CD14-positive monocyte (primary cell): ENCODE measurements around the gene UVSSA. TPM values are rescaled to one million over a fixed set of nuclear protein-coding genes. Genes with fewer than 3 reads are reported as not detected.

Source experiments
- DNase-seq, 3 donors: peaks; one replicate each; pipeline ENCODE4 v3.0.0-alpha.2; 2011 to 2022
- H2AFZ ChIP-seq: 2 replicates; pipeline ENCODE4 v1.6.0; 2012; ENCODE audit warnings: mild to moderate bottlenecking, low read depth, low read length, inconsistent platforms; ENCODE audit not compliant: insufficient read depth, poor library complexity, severe bottlenecking
- H3K27ac ChIP-seq, 2 donors: 1 replicate in 1 of 2; 2 replicates in 1 of 2; pipeline ENCODE4 v1.5.1; 2012 to 2013; ENCODE audit warnings: low read length in 2 of 2, control low read depth in 1 of 2, inconsistent platforms in 1 of 2, low read depth in 1 of 2, mild to moderate bottlenecking in 1 of 2
- H3K27me3 ChIP-seq, 2 donors: one replicate each; pipeline versions ENCODE4 v1.6.0 to v1.6.1; 2011 to 2013; ENCODE audit warnings: low read length in 2 of 2; ENCODE audit not compliant: control insufficient read depth in 2 of 2, insufficient read depth in 2 of 2
- H3K36me3 ChIP-seq, 2 donors: replicated peaks in 1 of 2; 1 replicate in 1 of 2; 2 replicates in 1 of 2; pipeline versions ENCODE4 v1.5.1 to v1.6.1; 2012 to 2013; ENCODE audit warnings: low read length in 2 of 2, control low read depth in 1 of 2, inconsistent platforms in 1 of 2, mild to moderate bottlenecking in 1 of 2; ENCODE audit not compliant: insufficient read depth in 2 of 2, control insufficient read depth in 1 of 2
- H3K4me1 ChIP-seq, 2 donors: 1 replicate in 1 of 2; 2 replicates in 1 of 2; pipeline versions ENCODE4 v1.5.1 to v1.6.1; 2012 to 2013; ENCODE audit warnings: low read length in 2 of 2, control low read depth in 1 of 2, inconsistent platforms in 1 of 2, mild to moderate bottlenecking in 1 of 2, moderate library complexity in 1 of 2; ENCODE audit not compliant: insufficient read depth in 2 of 2, control insufficient read depth in 1 of 2
- H3K4me2 ChIP-seq: replicated peaks from 2 replicates; pipeline ENCODE3; 2012; ENCODE audit warnings: low read length, moderate library complexity, mild to moderate bottlenecking; ENCODE audit not compliant: poor library complexity, severe bottlenecking; ENCODE audit errors: extremely low read depth
- H3K4me3 ChIP-seq, 3 experiments: fragments of 200-600 bp in 1 of 3; sonication (generic) in 1 of 3; replicated peaks in 1 of 3; 1 replicate in 2 of 3; 2 replicates in 1 of 3; pipeline ENCODE4 v1.5.1; 2011 to 2013; ENCODE audit warnings: low read length in 3 of 3, mild to moderate bottlenecking in 3 of 3, control low read depth in 2 of 3, low read depth in 2 of 3, inconsistent platforms in 1 of 3, moderate library complexity in 1 of 3
- H3K79me2 ChIP-seq: 2 replicates; pipeline ENCODE4 v1.6.0; 2012; ENCODE audit warnings: mild to moderate bottlenecking, control low read depth, inconsistent platforms, low read length, moderate library complexity; ENCODE audit not compliant: insufficient read depth
- H3K9ac ChIP-seq: 2 replicates; pipeline ENCODE4 v1.6.0; 2017; ENCODE audit warnings: low read length, mild to moderate bottlenecking; ENCODE audit not compliant: insufficient read depth, poor library complexity, severe bottlenecking
- H3K9me3 ChIP-seq, 2 donors: replicated peaks in 1 of 2; 1 replicate in 1 of 2; 2 replicates in 1 of 2; pipeline versions ENCODE4 v1.5.1 to v1.6.1; 2012 to 2013; ENCODE audit warnings: low read length in 2 of 2, control low read depth in 1 of 2; ENCODE audit not compliant: control insufficient read depth in 1 of 2, insufficient read depth in 1 of 2
- H4K20me1 ChIP-seq: 2 replicates; pipeline ENCODE4 v1.6.0; 2012; ENCODE audit warnings: mild to moderate bottlenecking, low read length, control low read depth, moderate library complexity; ENCODE audit not compliant: insufficient read depth
- H3K27ac Mint-ChIP-seq, 7 donors: one replicate each; pipeline ENCODE4 v1.8.0; 2020; ENCODE audit warnings: mild to moderate bottlenecking in 7 of 7, mixed read lengths in 7 of 7, moderate library complexity in 6 of 7, inconsistent platforms in 2 of 7
- H3K27me3 Mint-ChIP-seq, 3 donors: one replicate each; pipeline ENCODE4 v1.8.0; 2021 to 2022; ENCODE audit warnings: low read depth in 3 of 3, mild to moderate bottlenecking in 3 of 3, mixed read lengths in 3 of 3, moderate library complexity in 3 of 3, inconsistent platforms in 1 of 3
- H3K36me3 Mint-ChIP-seq, 2 donors: one replicate each; pipeline ENCODE4 v1.8.0; 2020; ENCODE audit warnings: mixed read lengths in 2 of 2, inconsistent platforms in 1 of 2, mild to moderate bottlenecking in 1 of 2
- H3K4me1 Mint-ChIP-seq: one replicate; pipeline ENCODE4 v1.8.0; 2020; ENCODE audit warnings: mild to moderate bottlenecking, mixed read lengths
- H3K4me3 Mint-ChIP-seq, 2 donors: one replicate each; pipeline ENCODE4 v1.8.0; 2020; ENCODE audit warnings: mild to moderate bottlenecking in 2 of 2, mixed read lengths in 2 of 2, moderate library complexity in 1 of 2
- H3K9me3 Mint-ChIP-seq, 7 donors: one replicate each; pipeline ENCODE4 v1.8.0; 2020 to 2022; ENCODE audit warnings: mixed read lengths in 7 of 7, mild to moderate bottlenecking in 6 of 7, moderate library complexity in 6 of 7, inconsistent platforms in 2 of 7
- WGBS: methylation state at CpG from one replicate; pipeline ENCODE4 v1.1.5; 2013; ENCODE audit warnings: missing lambda C conversion rate; ENCODE audit not compliant: insufficient coverage; 5-methylcytosine and 5-hydroxymethylcytosine counted together
- intact Hi-C, 2 donors: fragments of 100-400 bp; cut with micrococcal nuclease; formaldehyde crosslinking; loops; one replicate each; pipeline versions ENCODE4 v1.15.0 to v1.15.1; 2023
- polyA plus RNA-seq, 3 donors: library from polyadenylated mRNA; depleted of rRNA in 1 of 3; unstranded in 2 of 3; stranded (reverse) in 1 of 3; fragments of 300-500 nt in 2 of 3; fragments of >200 nt in 1 of 3; fragmentation: Illumina TruSeq in 2 of 3; gene quantifications; 1 replicate in 2 of 3; 2 replicates in 1 of 3; pipeline ENCODE4 v1.2.3, GENCODE V29; 2012 to 2021
- TF ChIP-seq, protein P1 (sequence below): fragments of 200-600 bp; IDR thresholded peaks from one replicate; pipeline ENCODE4 v1.8.0; 2022; ENCODE audit warnings: antibody characterized with exemption, mild to moderate bottlenecking

UVSSA gene
- polyA plus RNA-seq, 3 donors = 2.6 to 54.0 (median 4.8) TPM

DNA sequence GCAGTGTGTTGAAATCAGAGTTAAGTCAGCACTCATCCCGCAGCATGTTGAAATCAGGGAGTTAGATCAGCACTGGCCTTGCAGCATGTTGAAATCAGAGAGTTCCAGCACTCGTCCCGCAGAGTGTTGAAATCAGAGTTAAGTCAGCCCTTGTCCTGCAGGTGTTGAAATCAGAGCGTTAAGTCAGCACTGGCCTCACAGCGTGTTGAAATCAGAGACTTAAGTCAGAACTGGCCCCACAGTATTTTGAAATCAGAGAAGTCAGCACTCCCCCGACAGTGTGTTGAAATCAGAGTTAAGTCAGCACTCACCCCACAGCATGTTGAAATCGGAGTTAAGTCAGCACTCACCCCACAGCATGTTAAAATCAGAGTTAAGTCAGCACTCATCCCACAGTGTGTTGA, 10.9 kb upstream of the UVSSA start:
- Mint-ChIP-seq H3K4me3 (no peak overlapping the region), H3K27ac (peak overlapping the region; percentile 82 to 95 (median 89))
- no peak overlapping the region for H3K4me3 ChIP-seq

DNA sequence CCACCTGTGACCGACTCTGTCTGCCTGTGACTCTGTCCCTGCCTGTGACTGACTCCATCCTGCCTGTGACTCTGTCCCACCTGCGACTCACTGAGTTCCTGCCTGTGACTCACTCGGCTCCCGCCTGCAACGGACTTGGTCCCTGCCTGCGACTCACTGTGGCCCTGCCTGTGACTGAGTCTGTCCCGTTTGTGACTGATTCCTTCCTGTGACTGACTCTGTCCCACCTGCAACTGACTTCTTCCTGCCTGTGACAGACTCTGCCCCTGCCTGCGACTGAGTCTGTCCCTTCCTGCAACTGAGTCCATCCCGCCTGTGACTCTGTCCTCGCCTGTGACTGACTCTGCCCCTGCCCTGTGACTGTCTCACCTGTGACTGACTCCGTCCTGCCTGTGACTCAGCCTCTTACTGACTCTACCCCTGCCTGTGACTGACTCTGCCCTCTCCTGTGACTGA, 9.6 kb upstream of the UVSSA start:
- Mint-ChIP-seq H3K9me3 (peaks cover 33 to 55% (median 49%) of the 10 kb centered on the region in 7 donors), H3K27ac (peak overlapping the region; percentile 78 to 89 (median 87)), H3K36me3 (peaks cover 60 to 80% of the 10 kb centered on the region in 2 donors), H3K27me3 (peaks cover 0 to 2% (median 2%) of the 10 kb centered on the region in 3 donors), H3K4me1 (peaks cover 16% of the 10 kb centered on the region), H3K4me3 (no peak overlapping the region)
- Histone ChIP-seq H3K36me3 (peaks cover 49 to 74% of the 10 kb centered on the region in 2 donors), H3K79me2 (no peaks in the 10 kb centered on the region), H3K4me3 (no peak overlapping the region), H4K20me1 (peaks cover 4% of the 10 kb centered on the region), H3K4me1 (peaks cover 19 to 21% of the 10 kb centered on the region in 2 donors), H3K4me2 (no peak overlapping the region), H2AFZ (no peak overlapping the region), H3K27ac (peak overlapping the region; percentile 77 to 79), H3K27me3 (no peaks in the 10 kb centered on the region), H3K9ac (no peak overlapping the region), H3K9me3 (peaks cover 37 to 58% of the 10 kb centered on the region in 2 donors)
- TF ChIP-seq, protein P1, sequence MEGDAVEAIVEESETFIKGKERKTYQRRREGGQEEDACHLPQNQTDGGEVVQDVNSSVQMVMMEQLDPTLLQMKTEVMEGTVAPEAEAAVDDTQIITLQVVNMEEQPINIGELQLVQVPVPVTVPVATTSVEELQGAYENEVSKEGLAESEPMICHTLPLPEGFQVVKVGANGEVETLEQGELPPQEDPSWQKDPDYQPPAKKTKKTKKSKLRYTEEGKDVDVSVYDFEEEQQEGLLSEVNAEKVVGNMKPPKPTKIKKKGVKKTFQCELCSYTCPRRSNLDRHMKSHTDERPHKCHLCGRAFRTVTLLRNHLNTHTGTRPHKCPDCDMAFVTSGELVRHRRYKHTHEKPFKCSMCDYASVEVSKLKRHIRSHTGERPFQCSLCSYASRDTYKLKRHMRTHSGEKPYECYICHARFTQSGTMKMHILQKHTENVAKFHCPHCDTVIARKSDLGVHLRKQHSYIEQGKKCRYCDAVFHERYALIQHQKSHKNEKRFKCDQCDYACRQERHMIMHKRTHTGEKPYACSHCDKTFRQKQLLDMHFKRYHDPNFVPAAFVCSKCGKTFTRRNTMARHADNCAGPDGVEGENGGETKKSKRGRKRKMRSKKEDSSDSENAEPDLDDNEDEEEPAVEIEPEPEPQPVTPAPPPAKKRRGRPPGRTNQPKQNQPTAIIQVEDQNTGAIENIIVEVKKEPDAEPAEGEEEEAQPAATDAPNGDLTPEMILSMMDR = no peak
- WGBS = 92% methylated on average over 11 of the region's 11 CpGs
- peak; percentile 15 to 82 (median 20) for DNase-seq
- intact Hi-C loops = no loop called here

More for the DNA sequence above, 10.9 kb upstream of the UVSSA start:
- Histone ChIP-seq H3K27me3 (no peaks in the 10 kb centered on the region), H3K9ac (no peak overlapping the region), H4K20me1 (peaks cover 16% of the 10 kb centered on the region), H3K79me2 (no peaks in the 10 kb centered on the region), H3K4me1 (peaks cover 19 to 22% of the 10 kb centered on the region in 2 donors), H3K27ac (peak overlapping the region; percentile 77 to 79), H3K4me2 (no peak overlapping the region), H3K9me3 (peaks cover 37 to 53% of the 10 kb centered on the region in 2 donors), H3K36me3 (peaks cover 53 to 82% of the 10 kb centered on the region in 2 donors), H2AFZ (no peak overlapping the region)
- H3K4me1 Mint-ChIP-seq = peaks cover 20% of the 10 kb centered on the region
- peaks cover 0 to 2% (median 2%) of the 10 kb centered on the region in 3 donors for H3K27me3 Mint-ChIP-seq
- WGBS = 4% methylated on average over 6 of the region's 7 CpGs
- intact Hi-C loops = no loop called here
- H3K36me3 Mint-ChIP-seq = peaks cover 66 to 81% of the 10 kb centered on the region in 2 donors
- TF ChIP-seq, protein P1 = no peak
- peaks cover 31 to 48% (median 42%) of the 10 kb centered on the region in 7 donors for H3K9me3 Mint-ChIP-seq
- peak; percentile 74 to 97 (median 82) for DNase-seq
